ENCODE results near the gene CHMP2A. TPM values are rescaled to one million over a fixed set of nuclear protein-coding genes. Genes with fewer than 3 reads are reported as not detected.
"Not testable (repeated sequence)": the region's sequence is repeated elsewhere in the genome, so short reads cannot be mapped to it uniquely, and the experiment has no call there.

CHMP2A gene
- total RNA-seq, 1 experiment from 2014 or later: 154 TPM

GRCh38 chr19:58579473-58580142, 24.7 kb upstream of the CHMP2A start:
- H3K27ac Mint-ChIP-seq (ENCODE audit: low read depth, unreplicated experiment): no peak overlapping the region
- no TSS peak for BruUV-seq (replicated peaks)
- no peaks in the 10 kb centered on the region for H3K27me3 Mint-ChIP-seq (ENCODE audit: insufficient read depth, unreplicated experiment)
- H3K4me3 Mint-ChIP-seq (ENCODE audit: unreplicated experiment): no peak overlapping the region
- DNase-seq (ENCODE audit: unreplicated experiment): no peak
- ChIA-PET CTCF (interaction anchor here (0.7 to 3.0 kb wide), 2 partner anchors 48 to 60 kb away, joined by 3 to 9 read pairs; partner anchors contain the start of gene ZBTB45), POLR2A (interaction anchor here (1.6 kb wide), 2 partner anchors 36 to 60 kb away, joined by 7 to 8 read pairs; partner anchors contain the start of genes TRIM28 and ZBTB45)
- H3K4me1 Mint-ChIP-seq (ENCODE audit: insufficient read depth, unreplicated experiment): peaks cover 15% of the 10 kb centered on the region
- no peaks in the 10 kb centered on the region for H3K9me3 Mint-ChIP-seq (ENCODE audit: unreplicated experiment)
- TF ChIP-seq, protein P1, sequence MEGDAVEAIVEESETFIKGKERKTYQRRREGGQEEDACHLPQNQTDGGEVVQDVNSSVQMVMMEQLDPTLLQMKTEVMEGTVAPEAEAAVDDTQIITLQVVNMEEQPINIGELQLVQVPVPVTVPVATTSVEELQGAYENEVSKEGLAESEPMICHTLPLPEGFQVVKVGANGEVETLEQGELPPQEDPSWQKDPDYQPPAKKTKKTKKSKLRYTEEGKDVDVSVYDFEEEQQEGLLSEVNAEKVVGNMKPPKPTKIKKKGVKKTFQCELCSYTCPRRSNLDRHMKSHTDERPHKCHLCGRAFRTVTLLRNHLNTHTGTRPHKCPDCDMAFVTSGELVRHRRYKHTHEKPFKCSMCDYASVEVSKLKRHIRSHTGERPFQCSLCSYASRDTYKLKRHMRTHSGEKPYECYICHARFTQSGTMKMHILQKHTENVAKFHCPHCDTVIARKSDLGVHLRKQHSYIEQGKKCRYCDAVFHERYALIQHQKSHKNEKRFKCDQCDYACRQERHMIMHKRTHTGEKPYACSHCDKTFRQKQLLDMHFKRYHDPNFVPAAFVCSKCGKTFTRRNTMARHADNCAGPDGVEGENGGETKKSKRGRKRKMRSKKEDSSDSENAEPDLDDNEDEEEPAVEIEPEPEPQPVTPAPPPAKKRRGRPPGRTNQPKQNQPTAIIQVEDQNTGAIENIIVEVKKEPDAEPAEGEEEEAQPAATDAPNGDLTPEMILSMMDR (IDR thresholded peaks at IDR 0.05; ENCODE audit: unreplicated experiment): no peak
- H3K36me3 Mint-ChIP-seq (ENCODE audit: insufficient read depth, unreplicated experiment): peaks cover 45% of the 10 kb centered on the region
- intact Hi-C loops (cut with micrococcal nuclease): no loop called here

DNA sequence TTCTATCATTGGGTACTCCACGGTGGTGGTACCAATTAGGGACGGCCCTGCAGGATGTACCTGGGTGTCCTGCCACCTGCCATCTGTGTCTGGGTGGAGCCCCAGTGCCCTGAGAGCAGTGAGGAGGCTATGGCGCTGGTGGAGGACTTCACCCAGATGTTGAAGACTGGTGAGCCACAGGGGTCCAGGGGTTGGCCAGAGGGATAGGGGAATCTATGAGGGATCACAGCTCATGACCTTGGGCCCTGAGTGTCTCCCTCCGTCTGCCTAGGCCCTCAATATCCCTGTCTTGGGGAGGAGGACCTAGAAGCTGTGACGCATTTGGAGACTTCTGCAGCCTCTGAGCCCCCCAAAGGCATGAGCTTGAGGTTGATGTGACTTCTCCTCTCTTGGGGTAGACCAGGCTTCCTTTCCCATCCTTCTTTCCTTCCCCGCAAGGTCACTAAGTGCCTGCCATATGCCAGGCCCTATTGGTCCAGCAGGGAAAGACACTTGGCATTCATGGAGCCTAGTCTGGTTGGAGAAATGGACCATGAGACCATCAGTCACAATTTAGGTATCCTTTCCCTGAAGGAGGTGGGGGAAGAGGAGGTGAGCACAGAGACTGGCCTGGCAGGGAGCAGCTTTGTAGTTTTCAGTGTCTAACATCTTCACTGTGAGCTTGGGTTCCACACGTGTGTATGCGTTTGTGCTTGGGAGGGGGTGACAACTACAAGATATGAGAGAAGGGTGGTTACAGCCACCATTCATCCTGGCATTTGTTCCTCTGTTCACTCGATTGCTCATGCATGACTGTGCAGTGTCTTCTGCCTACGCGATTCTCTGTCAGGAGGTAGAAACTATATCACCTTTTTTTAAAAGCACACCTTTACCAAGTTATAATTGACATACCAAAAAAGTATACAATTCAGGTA, 23.4 kb upstream of the CHMP2A start:
- no peak for DNase-seq (ENCODE audit: unreplicated experiment)
- Mint-ChIP-seq H3K4me3 (ENCODE audit: unreplicated experiment) (no peak overlapping the region), H3K9me3 (ENCODE audit: unreplicated experiment) (no peaks in the 10 kb centered on the region), H3K27ac (ENCODE audit: low read depth, unreplicated experiment) (no peak overlapping the region), H3K27me3 (ENCODE audit: insufficient read depth, unreplicated experiment) (no peaks in the 10 kb centered on the region), H3K36me3 (ENCODE audit: insufficient read depth, unreplicated experiment) (peaks cover 43% of the 10 kb centered on the region), H3K4me1 (ENCODE audit: insufficient read depth, unreplicated experiment) (peaks cover 23% of the 10 kb centered on the region)
- intact Hi-C loops (cut with micrococcal nuclease): no loop called here
- no TSS peak for BruUV-seq (replicated peaks)
- POLR2A ChIA-PET: interaction anchor here (0.6 to 1.6 kb wide), 2 partner anchors 59 to 115 kb away, joined by 4 to 7 read pairs; partner anchors contain the start of gene ZBTB45
- CTCF ChIA-PET: interaction anchor here (3.0 kb wide), 1 partner anchor 58 kb away, joined by 9 read pairs; the partner anchor contains the start of gene ZBTB45
- TF ChIP-seq, protein P1 (IDR thresholded peaks at IDR 0.05; ENCODE audit: unreplicated experiment): no peak

GRCh38 chr19:58577581-58577980, 22.7 kb upstream of the CHMP2A start:
- DNase-seq (ENCODE audit: unreplicated experiment); H3K27me3 Mint-ChIP-seq (ENCODE audit: insufficient read depth, unreplicated experiment); H3K9me3 Mint-ChIP-seq (ENCODE audit: unreplicated experiment); H3K27ac Mint-ChIP-seq (ENCODE audit: low read depth, unreplicated experiment); BruUV-seq (replicated peaks); H3K4me3 Mint-ChIP-seq (ENCODE audit: unreplicated experiment); intact Hi-C loops (cut with micrococcal nuclease): not testable (repeated sequence)
- CTCF ChIA-PET: interaction anchor here (1.0 to 3.0 kb wide), 2 partner anchors 22 to 58 kb away, joined by 4 to 9 read pairs; partner anchors contain the start of genes CHMP2A and ZBTB45
- H3K4me1 Mint-ChIP-seq (ENCODE audit: insufficient read depth, unreplicated experiment): peaks cover 23% of the 10 kb centered on the region
- H3K36me3 Mint-ChIP-seq (ENCODE audit: insufficient read depth, unreplicated experiment): peaks cover 42% of the 10 kb centered on the region
- POLR2A ChIA-PET: interaction anchor here (0.6 kb wide), 1 partner anchor 115 kb away, joined by 4 read pairs; no protein-coding TSS in a partner anchor

DNA sequence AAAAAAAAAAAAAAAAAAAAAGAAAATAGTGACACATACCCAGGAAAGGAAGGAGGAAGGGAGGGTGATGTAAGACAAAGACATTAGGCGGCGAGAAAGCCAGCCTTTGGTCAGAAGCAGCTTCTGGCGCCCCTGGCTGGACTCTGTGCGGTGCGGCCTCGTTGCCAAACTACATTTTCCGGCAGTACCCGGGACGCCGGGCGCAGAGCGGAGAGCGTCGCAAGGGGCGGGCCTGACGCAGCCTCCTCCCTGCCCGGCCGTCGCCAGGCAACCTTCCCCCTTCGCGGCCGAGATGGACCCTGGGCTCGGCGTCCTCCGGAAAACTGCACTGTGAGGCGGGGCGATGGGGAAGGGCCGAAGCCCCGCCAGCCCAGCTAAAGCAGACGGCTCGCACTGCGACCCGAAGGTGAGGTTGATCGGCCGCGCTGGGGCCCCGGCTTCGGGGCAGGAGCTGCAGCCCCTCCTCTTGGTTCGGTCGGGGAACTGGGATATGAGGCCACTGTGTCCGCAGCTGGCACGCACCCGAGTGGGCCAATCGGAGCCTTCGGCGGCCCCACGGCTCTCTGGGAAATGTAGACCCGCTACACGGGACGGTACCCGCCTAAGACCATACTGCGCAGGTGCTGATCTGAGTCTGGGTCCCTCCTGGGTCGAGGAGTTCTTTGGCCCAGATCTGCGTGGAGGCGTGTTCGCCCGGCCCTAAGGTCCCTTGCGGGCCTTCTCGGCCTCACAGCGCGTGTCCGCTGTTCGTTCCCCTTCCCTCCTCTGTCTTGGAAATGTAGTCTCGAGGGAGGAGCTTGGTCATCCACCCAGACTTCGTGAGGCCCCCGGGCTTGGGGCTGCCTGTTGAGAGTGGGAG, 20.5 kb upstream of the CHMP2A start:
- CTCF ChIA-PET: interaction anchor here (0.7 to 1.2 kb wide), 6 partner anchors 11 to 115 kb away, joined by 3 to 4 read pairs (median 3); no protein-coding TSS in a partner anchor
- BruUV-seq (replicated peaks): TSS peak; percentile 52
- Mint-ChIP-seq H3K36me3 (ENCODE audit: insufficient read depth, unreplicated experiment) (peaks cover 33% of the 10 kb centered on the region), H3K4me3 (ENCODE audit: unreplicated experiment) (peak overlapping the region; percentile 89), H3K9me3 (ENCODE audit: unreplicated experiment) (no peaks in the 10 kb centered on the region), H3K27me3 (ENCODE audit: insufficient read depth, unreplicated experiment) (no peaks in the 10 kb centered on the region), H3K27ac (ENCODE audit: low read depth, unreplicated experiment) (peak overlapping the region; percentile 98), H3K4me1 (ENCODE audit: insufficient read depth, unreplicated experiment) (peaks cover 27% of the 10 kb centered on the region)
- intact Hi-C loops (cut with micrococcal nuclease): no loop called here
- DNase-seq (ENCODE audit: unreplicated experiment): peak; percentile 91
- POLR2A ChIA-PET: interaction anchor here (0.7 to 2.9 kb wide), 14 partner anchors 8 to 249 kb away, joined by 3 to 44 read pairs (median 5); partner anchors contain the start of genes CHMP2A, TRIM28, UBE2M and ZBTB45
- TF ChIP-seq, protein P1 (IDR thresholded peaks at IDR 0.05; ENCODE audit: unreplicated experiment): no peak
